HEK293 (cell line): Measurements from ENCODE around the gene PCBD1.

Experiments used
- ATF2 ChIP-seq: fragments of 450-650 bp; formaldehyde crosslinking; IDR thresholded peaks from 2 replicates; pipeline ENCODE4 v1.5.1; 2016; ENCODE audit warnings: missing biosample characterization, missing genetic modification characterization, low read depth
- BCL11B ChIP-seq: fragments of 450-650 bp; formaldehyde crosslinking; IDR thresholded peaks from 2 replicates; pipeline ENCODE4 v1.5.1; 2016; ENCODE audit warnings: low read depth, missing biosample characterization, missing genetic modification characterization
- EGR2 ChIP-seq: fragments of 450-650 bp; formaldehyde crosslinking; IDR thresholded peaks from 2 replicates; pipeline ENCODE4 v1.5.1; 2016; ENCODE audit warnings: low read depth, missing biosample characterization, missing genetic modification characterization
- GLIS2 ChIP-seq: fragments of 450-650 bp; formaldehyde crosslinking; IDR thresholded peaks from 2 replicates; pipeline ENCODE4 v1.5.1; 2016; ENCODE audit warnings: missing biosample characterization, missing genetic modification characterization
- KLF1 ChIP-seq: fragments of 450-650 bp; formaldehyde crosslinking; IDR thresholded peaks from 2 replicates; pipeline ENCODE4 v1.5.1; 2016; ENCODE audit warnings: missing biosample characterization, missing genetic modification characterization
- KLF16 ChIP-seq: fragments of 450-650 bp; formaldehyde crosslinking; IDR thresholded peaks from 2 replicates; pipeline ENCODE4 v1.5.1; 2017; ENCODE audit warnings: missing biosample characterization, missing genetic modification characterization
- SALL2 ChIP-seq: fragments of 450-650 bp; formaldehyde crosslinking; IDR thresholded peaks from 2 replicates; pipeline ENCODE4 v1.5.0; 2017; ENCODE audit warnings: missing biosample characterization, mild to moderate bottlenecking, missing genetic modification characterization, borderline replicate concordance
- TCF7L2 ChIP-seq: IDR thresholded peaks from 2 replicates; pipeline ENCODE4 v1.6.1; 2011; ENCODE audit warnings: low read depth, mild to moderate bottlenecking, inconsistent platforms, low read length, moderate library complexity, borderline replicate concordance
- TRIM28 ChIP-seq: IDR thresholded peaks from 2 replicates; pipeline ENCODE4 v1.6.1; 2011; ENCODE audit warnings: low read length, control low read depth, borderline replicate concordance
- ZBTB20 ChIP-seq: fragments of 450-650 bp; formaldehyde crosslinking; IDR thresholded peaks from 2 replicates; pipeline ENCODE4 v1.5.1; 2016; ENCODE audit warnings: missing biosample characterization, missing genetic modification characterization
- ZBTB21 ChIP-seq: fragments of 450-650 bp; formaldehyde crosslinking; IDR thresholded peaks from 2 replicates; pipeline ENCODE4 v1.5.1; 2017; ENCODE audit warnings: missing biosample characterization, missing genetic modification characterization
- ZBTB7A ChIP-seq: fragments of 450-650 bp; formaldehyde crosslinking; IDR thresholded peaks from 2 replicates; pipeline ENCODE4 v1.5.1; 2016; ENCODE audit warnings: low read depth, missing biosample characterization, missing genetic modification characterization
- ZEB2 ChIP-seq: fragments of 450-650 bp; formaldehyde crosslinking; IDR thresholded peaks from 2 replicates; pipeline ENCODE4 v1.5.1; 2016; ENCODE audit warnings: missing biosample characterization, missing genetic modification characterization
- ZIC2 ChIP-seq: fragments of 450-650 bp; formaldehyde crosslinking; IDR thresholded peaks from 2 replicates; pipeline ENCODE4 v1.5.1; 2016; ENCODE audit warnings: missing biosample characterization, missing genetic modification characterization
- ZNF16 ChIP-seq: fragments of 450-650 bp; formaldehyde crosslinking; IDR thresholded peaks from 2 replicates; pipeline ENCODE4 v1.5.1; 2016; ENCODE audit warnings: low read depth, missing biosample characterization, missing genetic modification characterization
- ZNF184 ChIP-seq: fragments of 450-650 bp; IDR thresholded peaks from 2 replicates; pipeline ENCODE4 v1.5.1; 2018; ENCODE audit warnings: missing biosample characterization, mild to moderate bottlenecking, missing genetic modification characterization
- ZNF19 ChIP-seq: fragments of 450-650 bp; formaldehyde crosslinking; IDR thresholded peaks from 2 replicates; pipeline ENCODE4; 2016; ENCODE audit warnings: missing biosample characterization, missing genetic modification characterization, low read depth
- ZNF211 ChIP-seq: fragments of 450-650 bp; formaldehyde crosslinking; IDR thresholded peaks from 2 replicates; pipeline ENCODE4 v1.5.1; 2016; ENCODE audit warnings: low read depth, missing biosample characterization, missing genetic modification characterization
- ZNF239 ChIP-seq: fragments of 450-650 bp; formaldehyde crosslinking; IDR thresholded peaks from 2 replicates; pipeline ENCODE4 v1.5.1; 2016; ENCODE audit warnings: missing biosample characterization, missing genetic modification characterization
- ZNF341 ChIP-seq: fragments of 450-650 bp; formaldehyde crosslinking; IDR thresholded peaks from 2 replicates; pipeline ENCODE4; 2016; ENCODE audit warnings: low read depth, missing biosample characterization, missing genetic modification characterization
- ZNF37A ChIP-seq: fragments of 450-650 bp; IDR thresholded peaks from 2 replicates; pipeline ENCODE4 v1.5.1; 2018; ENCODE audit warnings: missing biosample characterization, missing genetic modification characterization
- ZNF426 ChIP-seq: fragments of 450-650 bp; formaldehyde crosslinking; IDR thresholded peaks from 2 replicates; pipeline ENCODE4 v1.5.1; 2017; ENCODE audit warnings: missing biosample characterization, missing genetic modification characterization, mild to moderate bottlenecking, inconsistent platforms, moderate library complexity
- ZNF510 ChIP-seq: fragments of 450-650 bp; formaldehyde crosslinking; IDR thresholded peaks from 2 replicates; pipeline ENCODE4 v1.5.1; 2018; ENCODE audit warnings: mild to moderate bottlenecking, missing genetic modification characterization, missing biosample characterization; ENCODE audit not compliant: insufficient replicate concordance
- ZNF600 ChIP-seq: fragments of 450-650 bp; formaldehyde crosslinking; IDR thresholded peaks from 2 replicates; pipeline ENCODE4 v1.5.1; 2016; ENCODE audit warnings: missing biosample characterization, missing genetic modification characterization
- ZNF624 ChIP-seq: fragments of 450-650 bp; formaldehyde crosslinking; IDR thresholded peaks from 2 replicates; pipeline ENCODE4 v1.5.1; 2017; ENCODE audit warnings: missing biosample characterization, missing genetic modification characterization
- ZNF626 ChIP-seq: fragments of 450-650 bp; sonication (Bioruptor Pico); formaldehyde crosslinking; IDR thresholded peaks from 2 replicates; pipeline ENCODE4 v1.5.1; 2018; ENCODE audit warnings: missing biosample characterization, missing genetic modification characterization, inconsistent platforms
- ZNF670 ChIP-seq: fragments of 450-650 bp; formaldehyde crosslinking; IDR thresholded peaks from 2 replicates; pipeline ENCODE4 v1.5.1; 2016; ENCODE audit warnings: missing biosample characterization, missing genetic modification characterization, low read depth
- ZNF677 ChIP-seq: fragments of 450-650 bp; IDR thresholded peaks from 2 replicates; pipeline ENCODE4 v1.5.0; 2018; ENCODE audit warnings: missing biosample characterization, mild to moderate bottlenecking, missing genetic modification characterization, moderate library complexity
- ZNF76 ChIP-seq: fragments of 450-650 bp; formaldehyde crosslinking; IDR thresholded peaks from 2 replicates; pipeline ENCODE4; 2016; ENCODE audit warnings: low read depth, missing biosample characterization, missing genetic modification characterization, borderline replicate concordance
- ZNF776 ChIP-seq: fragments of 450-650 bp; formaldehyde crosslinking; IDR thresholded peaks from 2 replicates; pipeline ENCODE4 v1.5.0; 2017; ENCODE audit warnings: missing biosample characterization, missing genetic modification characterization, borderline replicate concordance
- ZNF837 ChIP-seq: fragments of 450-650 bp; formaldehyde crosslinking; IDR thresholded peaks from 2 replicates; pipeline ENCODE4 v1.5.1; 2016; ENCODE audit warnings: missing biosample characterization, missing genetic modification characterization
- TF ChIP-seq, protein P1 (sequence below): fragments of 450-650 bp; formaldehyde crosslinking; IDR thresholded peaks from 2 replicates; pipeline ENCODE4 v1.5.1; 2016; ENCODE audit warnings: missing biosample characterization, missing genetic modification characterization, borderline replicate concordance
- TF ChIP-seq, protein P2 (sequence below): fragments of 450-650 bp; formaldehyde crosslinking; IDR thresholded peaks from 2 replicates; pipeline ENCODE4 v1.5.1; 2016; ENCODE audit warnings: missing biosample characterization, missing genetic modification characterization
- TF ChIP-seq, protein P3 (sequence below): fragments of 450-650 bp; formaldehyde crosslinking; IDR thresholded peaks from 2 replicates; pipeline ENCODE4 v1.5.1; 2017; ENCODE audit warnings: missing biosample characterization, missing genetic modification characterization

PCBD1 gene

DNA sequence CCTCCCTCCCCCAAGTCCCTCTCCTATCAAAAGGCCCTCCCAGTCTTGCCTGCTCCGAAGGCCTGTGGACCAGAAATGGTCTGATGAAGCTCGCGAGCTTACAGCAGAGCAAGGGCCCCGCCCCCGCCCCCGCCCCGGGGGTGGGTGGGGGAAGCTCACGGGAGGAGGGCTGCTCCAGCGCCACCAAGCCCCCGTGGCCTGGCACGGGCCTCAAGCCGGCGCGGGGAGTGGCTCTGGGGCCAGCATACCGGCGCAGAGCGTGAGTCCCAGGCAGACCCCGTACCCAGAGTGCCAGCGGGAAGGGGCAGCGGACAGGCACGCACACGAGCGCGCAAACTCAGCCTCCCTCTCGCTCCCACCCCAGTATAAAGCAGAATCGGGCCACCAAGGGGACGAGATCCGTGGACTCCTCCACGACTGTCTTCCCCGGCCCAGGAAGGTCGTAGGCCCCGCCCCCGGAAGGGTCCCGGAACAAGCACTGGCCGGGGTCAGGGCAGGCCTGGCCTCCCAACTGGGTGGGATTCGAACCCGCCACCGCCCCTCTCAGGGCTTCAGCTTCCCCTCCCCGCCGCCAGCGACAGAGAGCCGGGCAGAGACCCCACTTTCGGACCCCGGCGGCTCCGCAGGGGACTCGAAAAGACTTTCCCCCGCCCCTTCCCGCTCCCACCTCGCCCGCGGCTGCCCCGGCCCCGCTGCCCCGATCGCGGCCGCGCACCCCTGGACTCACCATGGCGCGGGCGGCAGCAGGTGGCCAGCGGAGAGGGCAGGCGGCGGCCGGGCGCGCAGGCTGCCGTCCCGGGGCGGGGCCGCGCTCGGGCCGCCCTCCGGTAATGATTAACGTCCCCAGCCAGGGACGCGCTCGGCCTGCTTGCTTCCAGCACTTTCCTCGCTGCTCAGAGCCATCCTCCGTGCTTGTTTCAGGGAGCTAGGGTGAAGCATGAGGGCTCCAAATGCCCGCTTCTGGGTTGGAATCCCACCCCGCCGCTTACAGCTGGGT, at the start of gene PCBD1 (continued):
- TF ChIP-seq ZNF426 (no peak), ZNF211 (tag by site-specific recombination) (no peak), ZNF677 (tag by site-specific recombination) (0 out of 2 replicates have a peak, but pooled peaks have one; percentile 6), TRIM28 (no peak), BCL11B (tag by site-specific recombination) (0 out of 2 replicates have a peak, but pooled peaks have one; percentile 37), TCF7L2 (no peak), KLF1 (tag by site-specific recombination) (peak; percentile 86), ZNF626 (tag by site-specific recombination) (no peak), ZNF837 (no peak), SALL2 (tag by site-specific recombination) (no peak), ZNF184 (tag by site-specific recombination) (no peak), ZBTB20 (tag by site-specific recombination) (peak; percentile 98), ZNF239 (tag by site-specific recombination) (no peak), ZIC2 (peak; percentile 59), KLF16 (tag by site-specific recombination) (peak; percentile 87), ZBTB21 (tag by site-specific recombination) (no peak), ZNF776 (no peak), ATF2 (tag by site-specific recombination) (no peak), ZNF76 (tag by site-specific recombination) (peak; percentile 51), ZNF510 (tag by site-specific recombination) (no peak), ZNF341 (tag by site-specific recombination) (peak; percentile 39; the same call in 1 of the 2 replicates), ZNF670 (tag by site-specific recombination) (no peak), GLIS2 (tag by site-specific recombination) (peak; percentile 85), ZNF19 (tag by site-specific recombination) (no peak), ZNF16 (tag by site-specific recombination) (no peak), ZBTB7A (tag by site-specific recombination) (peak; percentile 41; the same call in 1 of the 2 replicates), ZNF624 (tag by site-specific recombination) (no peak), ZNF600 (peak; percentile 92), EGR2 (tag by site-specific recombination) (peak; percentile 63), ZNF37A (tag by site-specific recombination) (no peak), ZEB2 (tag by site-specific recombination) (peak; percentile 73)
- TF ChIP-seq, protein P1, sequence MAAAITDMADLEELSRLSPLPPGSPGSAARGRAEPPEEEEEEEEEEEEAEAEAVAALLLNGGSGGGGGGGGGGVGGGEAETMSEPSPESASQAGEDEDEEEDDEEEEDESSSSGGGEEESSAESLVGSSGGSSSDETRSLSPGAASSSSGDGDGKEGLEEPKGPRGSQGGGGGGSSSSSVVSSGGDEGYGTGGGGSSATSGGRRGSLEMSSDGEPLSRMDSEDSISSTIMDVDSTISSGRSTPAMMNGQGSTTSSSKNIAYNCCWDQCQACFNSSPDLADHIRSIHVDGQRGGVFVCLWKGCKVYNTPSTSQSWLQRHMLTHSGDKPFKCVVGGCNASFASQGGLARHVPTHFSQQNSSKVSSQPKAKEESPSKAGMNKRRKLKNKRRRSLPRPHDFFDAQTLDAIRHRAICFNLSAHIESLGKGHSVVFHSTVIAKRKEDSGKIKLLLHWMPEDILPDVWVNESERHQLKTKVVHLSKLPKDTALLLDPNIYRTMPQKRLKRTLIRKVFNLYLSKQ (tag by site-specific recombination), result no peak
- TF ChIP-seq, protein P2, sequence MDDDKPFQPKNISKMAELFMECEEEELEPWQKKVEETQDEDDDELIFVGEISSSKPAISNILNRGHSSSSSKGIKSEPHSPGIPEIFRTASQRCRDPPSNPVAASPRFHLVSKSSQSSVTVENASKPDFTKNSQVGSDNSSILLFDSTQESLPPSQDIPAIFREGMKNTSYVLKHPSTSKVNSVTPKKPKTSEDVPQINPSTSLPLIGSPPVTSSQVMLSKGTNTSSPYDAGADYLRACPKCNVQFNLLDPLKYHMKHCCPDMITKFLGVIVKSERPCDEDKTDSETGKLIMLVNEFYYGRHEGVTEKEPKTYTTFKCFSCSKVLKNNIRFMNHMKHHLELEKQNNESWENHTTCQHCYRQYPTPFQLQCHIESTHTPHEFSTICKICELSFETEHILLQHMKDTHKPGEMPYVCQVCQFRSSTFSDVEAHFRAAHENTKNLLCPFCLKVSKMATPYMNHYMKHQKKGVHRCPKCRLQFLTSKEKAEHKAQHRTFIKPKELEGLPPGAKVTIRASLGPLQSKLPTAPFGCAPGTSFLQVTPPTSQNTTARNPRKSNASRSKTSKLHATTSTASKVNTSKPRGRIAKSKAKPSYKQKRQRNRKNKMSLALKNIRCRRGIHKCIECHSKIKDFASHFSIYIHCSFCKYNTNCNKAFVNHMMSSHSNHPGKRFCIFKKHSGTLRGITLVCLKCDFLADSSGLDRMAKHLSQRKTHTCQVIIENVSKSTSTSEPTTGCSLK (tag by site-specific recombination), result no peak
- TF ChIP-seq, protein P3, sequence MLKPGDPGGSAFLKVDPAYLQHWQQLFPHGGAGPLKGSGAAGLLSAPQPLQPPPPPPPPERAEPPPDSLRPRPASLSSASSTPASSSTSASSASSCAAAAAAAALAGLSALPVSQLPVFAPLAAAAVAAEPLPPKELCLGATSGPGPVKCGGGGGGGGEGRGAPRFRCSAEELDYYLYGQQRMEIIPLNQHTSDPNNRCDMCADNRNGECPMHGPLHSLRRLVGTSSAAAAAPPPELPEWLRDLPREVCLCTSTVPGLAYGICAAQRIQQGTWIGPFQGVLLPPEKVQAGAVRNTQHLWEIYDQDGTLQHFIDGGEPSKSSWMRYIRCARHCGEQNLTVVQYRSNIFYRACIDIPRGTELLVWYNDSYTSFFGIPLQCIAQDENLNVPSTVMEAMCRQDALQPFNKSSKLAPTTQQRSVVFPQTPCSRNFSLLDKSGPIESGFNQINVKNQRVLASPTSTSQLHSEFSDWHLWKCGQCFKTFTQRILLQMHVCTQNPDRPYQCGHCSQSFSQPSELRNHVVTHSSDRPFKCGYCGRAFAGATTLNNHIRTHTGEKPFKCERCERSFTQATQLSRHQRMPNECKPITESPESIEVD (tag by site-specific recombination), result no peak
